Fibroblast of lung (primary cell): ENCODE measurements around the gene SPEG.

Experiments used
- CTCF ChIP-seq, 2 donors: IDR thresholded peaks in 1 of 2; conservative IDR thresholded peaks in 1 of 2; 1 replicate in 1 of 2; 2 replicates in 1 of 2; pipeline ENCODE4 v1.5.1; 2011 to 2012; ENCODE audit warnings: low read length in 2 of 2, control low read depth in 1 of 2, inconsistent platforms in 1 of 2, low read depth in 1 of 2, mild to moderate bottlenecking in 1 of 2
- EZH2 ChIP-seq: IDR thresholded peaks from 2 replicates; pipeline ENCODE4 v1.5.1; 2012; ENCODE audit warnings: low read length, control low read depth, mild to moderate bottlenecking; ENCODE audit errors: missing control alignments

- TF ChIP-seq CTCF (conservative IDR thresholded peaks at IDR 0.05 in 1 of 2, IDR thresholded peaks at IDR 0.05 in 1 of 2; ENCODE audit: low read depth in 1 of 2, low read length in 2 of 2) (no peak), EZH2 (no peak)
Measured at GRCh38 chr2:219519526-219519916, 84.9 kb downstream of the SPEG start.
